GM12878 (cell line): ENCODE data around the gene TRPV3. TPM values are rescaled to one million over a fixed set of nuclear protein-coding genes. Genes with fewer than 3 reads are reported as not detected.

Source experiments
- ATAC-seq: fragments of 200-7000 bp; cut with Tn5 transposase; 3 replicates; pipeline ENCODE4 v1.9.1; 2020; ENCODE audit warnings: mild to moderate bottlenecking, moderate library complexity
- BruUV-seq: library from RNA; stranded (reverse); fragments of 400-500 nt; replicated peaks from 2 replicates; lab custom pipeline; 2021; lab: Mats Ljungman, UMichigan
- CTCF ChIA-PET: fragments of 300-600 bp; sonication (Branson Sonifier 250); formaldehyde crosslinking; extraction: SDS; loops from one replicate; lab custom pipeline; 2021; ENCODE audit warnings: inconsistent platforms; lab: Yijun Ruan, JAX
- POLR2A ChIA-PET: fragments of 350-600 bp; formaldehyde crosslinking; extraction: SDS; loops from one replicate; lab custom pipeline; 2021; ENCODE audit warnings: inconsistent platforms; lab: Charles Lee
- RAD21 ChIA-PET: fragments of 300-600 bp; sonication (Branson Sonifier 250); formaldehyde crosslinking; loops from one replicate; lab custom pipeline; 2023; ENCODE audit warnings: antibody characterized with exemption; ENCODE audit not compliant: unreplicated experiment; lab: Charles Lee
- SMC1A ChIA-PET: fragments of 300-600 bp; sonication (Branson Sonifier 250); formaldehyde crosslinking; loops from one replicate; lab custom pipeline; 2023; ENCODE audit not compliant: unreplicated experiment, uncharacterized antibody; lab: Charles Lee
- DNase-seq: peaks from one replicate; pipeline ENCODE4 v3.0.0-alpha.2; 2011; ENCODE audit warnings: low read depth, low spot score
- FAIRE-seq: peaks from 3 replicates; lab custom pipeline; 2011; peaks lifted over from hg19 to GRCh38; lab: Jason Lieb, UNC
- H2AFZ ChIP-seq: 2 replicates; pipeline ENCODE4 v1.6.0; 2011; ENCODE audit warnings: low read depth, low read length, control low read depth; ENCODE audit not compliant: control insufficient read depth
- H3K27ac ChIP-seq: 2 replicates; pipeline ENCODE4 v1.5.1; 2011; ENCODE audit warnings: control low read depth; ENCODE audit not compliant: control insufficient read depth, insufficient read depth
- H3K27me3 ChIP-seq, 2 experiments: replicated peaks in 1 of 2; 2 replicates each; pipeline versions ENCODE4 v1.6.0 to v1.6.1; 2011; ENCODE audit warnings: low read length in 1 of 2; ENCODE audit not compliant: control insufficient read depth in 2 of 2, insufficient read depth in 2 of 2
- H3K36me3 ChIP-seq, 2 experiments: 2 replicates each; pipeline ENCODE4 v1.5.1; 2011; ENCODE audit warnings: low read length in 1 of 2; ENCODE audit not compliant: control insufficient read depth in 2 of 2, insufficient read depth in 2 of 2
- H3K4me1 ChIP-seq: 2 replicates; pipeline ENCODE4 v1.6.1; 2011; ENCODE audit warnings: mild to moderate bottlenecking, low read length, moderate library complexity, mixed read lengths; ENCODE audit not compliant: control insufficient read depth, insufficient read depth
- H3K4me2 ChIP-seq: 2 replicates; pipeline ENCODE4 v1.6.0; 2011; ENCODE audit warnings: control low read depth; ENCODE audit not compliant: control insufficient read depth, insufficient read depth
- H3K4me3 ChIP-seq: fragments of 200-600 bp; sonication (generic); 2 replicates; pipeline ENCODE4 v1.5.1; 2016
- H3K79me2 ChIP-seq: 2 replicates; pipeline ENCODE4 v1.6.0; 2011; ENCODE audit warnings: low read length; ENCODE audit not compliant: control insufficient read depth, insufficient read depth
- H3K9ac ChIP-seq: 2 replicates; pipeline ENCODE4 v1.8.0; 2011; ENCODE audit warnings: low read length, control low read depth, mixed read lengths; ENCODE audit not compliant: control insufficient read depth, insufficient read depth
- H3K9me3 ChIP-seq: replicated peaks from 3 replicates; pipeline ENCODE4 v1.5.1; 2011; ENCODE audit warnings: mild to moderate bottlenecking, low read length; ENCODE audit not compliant: control insufficient read depth, insufficient read depth
- H4K20me1 ChIP-seq: 2 replicates; pipeline ENCODE4 v1.6.0; 2011; ENCODE audit not compliant: control insufficient read depth, insufficient read depth
- CBFB ChIP-seq: IDR thresholded peaks from 2 replicates; pipeline ENCODE4 v1.6.1; 2016; ENCODE audit warnings: antibody characterized with exemption, low read depth
- CREM ChIP-seq: IDR thresholded peaks from 2 replicates; pipeline ENCODE4 v1.6.1; 2014; ENCODE audit warnings: antibody characterized with exemption, low read depth
- FOS ChIP-seq: IDR thresholded peaks from 3 replicates; pipeline ENCODE4 v1.6.1; 2011; ENCODE audit warnings: borderline replicate concordance; ENCODE audit not compliant: insufficient read length; ENCODE audit errors: extremely low read depth
- JUNB ChIP-seq: IDR thresholded peaks from 2 replicates; pipeline ENCODE4 v1.6.1; 2016; ENCODE audit warnings: antibody characterized with exemption, mild to moderate bottlenecking
- JUND ChIP-seq: IDR thresholded peaks from 2 replicates; pipeline ENCODE4 v1.6.1; 2012; ENCODE audit warnings: low read depth, mild to moderate bottlenecking, low read length, improper control_type of control experiment, moderate library complexity
- KDM1A ChIP-seq: fragments of 200-600 bp; sonication (generic); IDR thresholded peaks from 2 replicates; pipeline ENCODE4 v1.6.1; 2016; ENCODE audit warnings: borderline replicate concordance
- LARP7 ChIP-seq: fragments of 450-650 bp; IDR thresholded peaks from 2 replicates; pipeline ENCODE4 v1.6.1; 2017; ENCODE audit warnings: mild to moderate bottlenecking
- MTA3 ChIP-seq: IDR thresholded peaks from 2 replicates; pipeline ENCODE4 v1.6.1; 2012; ENCODE audit warnings: low read length, inconsistent platforms, borderline replicate concordance
- POLR2A ChIP-seq: IDR thresholded peaks from 2 replicates; pipeline ENCODE4 v1.6.1; 2011; ENCODE audit warnings: low read depth, mild to moderate bottlenecking, low read length
- POLR2AphosphoS2 ChIP-seq: IDR thresholded peaks from 2 replicates; pipeline ENCODE4 v1.6.1; 2011; ENCODE audit warnings: low read depth, mild to moderate bottlenecking, low read length, improper control_type of control experiment, moderate library complexity
- SMAD5 ChIP-seq: IDR thresholded peaks from 2 replicates; pipeline ENCODE4 v1.6.1; 2016; ENCODE audit warnings: antibody characterized with exemption, low read depth
- SMARCA5 ChIP-seq: fragments of 450-650 bp; IDR thresholded peaks from 2 replicates; pipeline ENCODE4 v1.6.1; 2017; ENCODE audit warnings: mild to moderate bottlenecking
- STAT3 ChIP-seq: IDR thresholded peaks from 2 replicates; pipeline ENCODE4 v1.6.1; 2011; ENCODE audit warnings: low read depth, low read length, improper control_type of control experiment
- TAF1 ChIP-seq: IDR thresholded peaks from 2 replicates; pipeline ENCODE4 v1.6.1; 2011; ENCODE audit warnings: mild to moderate bottlenecking, low read depth, low read length, borderline replicate concordance
- WRNIP1 ChIP-seq: IDR thresholded peaks from 2 replicates; pipeline ENCODE4 v1.6.1; 2011; ENCODE audit warnings: low read depth, low read length, improper control_type of control experiment, borderline replicate concordance
- ZNF592 ChIP-seq: fragments of 450-650 bp; IDR thresholded peaks from 2 replicates; pipeline ENCODE4 v1.6.1; 2017; ENCODE audit warnings: mild to moderate bottlenecking, moderate library complexity
- ZNF622 ChIP-seq: fragments of 450-650 bp; IDR thresholded peaks from 2 replicates; pipeline ENCODE4 v1.6.1; 2017; ENCODE audit warnings: mild to moderate bottlenecking, inconsistent platforms
- whole genome bisulfite sequencing: methylation state at CpG from one replicate; pipeline ENCODE4 v1.1.6; 2016; ENCODE audit warnings: low lambda C conversion rate; ENCODE audit not compliant: insufficient replicate concordance, insufficient coverage; ENCODE audit errors: missing lambda C conversion rate; 5-methylcytosine and 5-hydroxymethylcytosine counted together
- in situ Hi-C: fragments of 300-500 bp; cut with MboI; formaldehyde crosslinking; loops from 9 replicates; pipeline ENCODE4 v1.14.3; 2018; ENCODE audit warnings: mixed read lengths
- intact Hi-C: fragments of 100-400 bp; cut with micrococcal nuclease; formaldehyde crosslinking; loops from one replicate; pipeline ENCODE4 v1.14.2; 2022; ENCODE audit not compliant: unreplicated experiment
- polyA plus RNA-seq, 11 experiments: library from polyadenylated mRNA; depleted of rRNA in 4 of 11; unstranded in 6 of 11; stranded (reverse) in 5 of 11; fragments of >200 nt; fragmentation: Nextera tagmentation in 4 of 11; fragmentation: Illumina TruSeq in 1 of 11; extraction: Ambion mirVana in 4 of 11; extraction: Trizol in 1 of 11; gene quantifications; 1 replicate in 1 of 11; 2 replicates in 10 of 11; pipeline versions ENCODE4 v1.2.1 to v1.2.3, GENCODE V29; 2011 to 2016; ENCODE audit warnings: inconsistent platforms in 2 of 11, missing spikeins in 2 of 11, low read depth in 1 of 11
- total RNA-seq, 4 experiments: library from RNA; depleted of rRNA in 3 of 4; stranded (reverse); fragments of >200 nt in 3 of 4; fragmentation: Illumina TruSeq in 1 of 4; extraction: Trizol in 1 of 4; gene quantifications; 2 replicates each; pipeline versions ENCODE4 v1.2.1 to v1.2.3, GENCODE V29; 2013 to 2021

Gene TRPV3
- total and polyA plus RNA-seq, 10 of the 15 experiments (the other 5 are each of a cell fraction or from before 2014, with no cell fraction given) = 0.52 to 12.0 (median 2.7) TPM

GRCh38 chr17:3527468-3527867 is 30.1 kb downstream of the TRPV3 start:
- Histone ChIP-seq H3K36me3 (peaks cover 0 to 2% of the 10 kb centered on the region in 2 experiments; a peak in 2 of 4 replicates), H3K4me1 (no peaks in the 10 kb centered on the region), H3K9ac (no peak overlapping the region), H3K4me3 (no peak overlapping the region), H2AFZ (no peak overlapping the region), H3K27ac (no peak overlapping the region), H3K27me3 (no peaks in the 10 kb centered on the region), H4K20me1 (no peaks in the 10 kb centered on the region; the same call in 1 of the 2 replicates), H3K4me2 (no peak overlapping the region), H3K79me2 (no peaks in the 10 kb centered on the region), H3K9me3 (no peaks in the 10 kb centered on the region)
- 66% methylated on average over 5 of the region's 5 CpGs for WGBS
- intact Hi-C loops (no loop called here), in situ Hi-C loops (no loop called here)
- ChIA-PET SMC1A (no interaction called here), CTCF (no interaction called here), POLR2A (no interaction called here), RAD21 (no interaction called here)
- no peak for FAIRE-seq
- no peak for ATAC-seq
- DNase-seq = no peak
- no peak for TF ChIP-seq SMARCA5
- TF ChIP-seq CBFB = no peak
- TF ChIP-seq SMAD5 = no peak
- TF ChIP-seq MTA3 = no peak
- TF ChIP-seq KDM1A = no peak
- no peak for TF ChIP-seq POLR2AphosphoS2
- BruUV-seq = TSS peak; percentile 53

GRCh38 chr17:3526971-3527370 is 30.6 kb downstream of the TRPV3 start:
- no peaks in the 10 kb centered on the region; the same call in 1 of the 2 replicates for H4K20me1 ChIP-seq
- H3K79me2 ChIP-seq = no peaks in the 10 kb centered on the region
- H3K9me3 ChIP-seq = no peaks in the 10 kb centered on the region
- WGBS = 81% methylated on average over 10 of the region's 10 CpGs
- H2AFZ ChIP-seq = no peak overlapping the region
- H3K4me1 ChIP-seq = no peaks in the 10 kb centered on the region
- no peak for DNase-seq
- H3K36me3 ChIP-seq = no peaks in the 10 kb centered on the region; a peak in 2 of 4 replicates
- RAD21 ChIA-PET = no interaction called here
- no peak for ATAC-seq
- CTCF ChIA-PET = no interaction called here
- H3K4me2 ChIP-seq = no peak overlapping the region
- in situ Hi-C loops = no loop called here
- no peak overlapping the region for H3K27ac ChIP-seq
- FAIRE-seq = no peak
- POLR2A ChIA-PET = no interaction called here
- H3K27me3 ChIP-seq = no peaks in the 10 kb centered on the region
- H3K9ac ChIP-seq = no peak overlapping the region
- BruUV-seq = no TSS peak
- no peak overlapping the region for H3K4me3 ChIP-seq
- intact Hi-C loops = no loop called here
- SMC1A ChIA-PET = no interaction called here
- no peak for TF ChIP-seq CREM
- TF ChIP-seq JUND = no peak
- TF ChIP-seq TAF1 = no peak
- no peak for TF ChIP-seq JUNB
- no peak for TF ChIP-seq LARP7
- no peak for TF ChIP-seq ZNF622
- no peak for TF ChIP-seq POLR2A
- no peak for TF ChIP-seq ZNF592
- no peak for TF ChIP-seq FOS
- TF ChIP-seq WRNIP1 = no peak
- no peak for TF ChIP-seq STAT3
